ENCODE measurements around the gene HOXB6. TPM values are rescaled to one million over a fixed set of nuclear protein-coding genes. Genes with fewer than 3 reads are reported as not detected.

The HOXB6 gene
- total RNA-seq, 2 experiments from 2014 or later: 0.60 to 0.68 TPM

DNA sequence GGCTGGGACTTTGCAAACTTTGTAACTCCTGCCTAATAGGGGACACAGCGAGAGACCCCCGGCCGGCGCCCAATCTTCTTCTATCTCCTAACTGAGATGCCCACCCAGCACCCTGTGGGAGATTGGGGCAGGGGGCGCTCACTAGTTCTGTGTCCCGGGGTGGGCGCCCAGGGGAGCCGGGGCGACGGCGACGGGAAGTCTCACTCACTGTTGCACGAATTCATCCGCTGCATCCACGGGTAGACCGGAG is 7.3 kb downstream of the HOXB6 start:
- no peak for DNase-seq
- peaks cover 59% of the 10 kb centered on the region for H3K4me1 Mint-ChIP-seq
- peak overlapping the region; percentile 80 for H3K4me3 Mint-ChIP-seq
- ChIA-PET CTCF (no interaction called here), POLR2A (no interaction called here)
- no peaks in the 10 kb centered on the region for H3K36me3 Mint-ChIP-seq (ENCODE audit: low read depth)
- H3K27me3 Mint-ChIP-seq: peaks cover 90% of the 10 kb centered on the region
- H3K27ac Mint-ChIP-seq: no peak overlapping the region
- H3K9me3 Mint-ChIP-seq: no peaks in the 10 kb centered on the region

DNA sequence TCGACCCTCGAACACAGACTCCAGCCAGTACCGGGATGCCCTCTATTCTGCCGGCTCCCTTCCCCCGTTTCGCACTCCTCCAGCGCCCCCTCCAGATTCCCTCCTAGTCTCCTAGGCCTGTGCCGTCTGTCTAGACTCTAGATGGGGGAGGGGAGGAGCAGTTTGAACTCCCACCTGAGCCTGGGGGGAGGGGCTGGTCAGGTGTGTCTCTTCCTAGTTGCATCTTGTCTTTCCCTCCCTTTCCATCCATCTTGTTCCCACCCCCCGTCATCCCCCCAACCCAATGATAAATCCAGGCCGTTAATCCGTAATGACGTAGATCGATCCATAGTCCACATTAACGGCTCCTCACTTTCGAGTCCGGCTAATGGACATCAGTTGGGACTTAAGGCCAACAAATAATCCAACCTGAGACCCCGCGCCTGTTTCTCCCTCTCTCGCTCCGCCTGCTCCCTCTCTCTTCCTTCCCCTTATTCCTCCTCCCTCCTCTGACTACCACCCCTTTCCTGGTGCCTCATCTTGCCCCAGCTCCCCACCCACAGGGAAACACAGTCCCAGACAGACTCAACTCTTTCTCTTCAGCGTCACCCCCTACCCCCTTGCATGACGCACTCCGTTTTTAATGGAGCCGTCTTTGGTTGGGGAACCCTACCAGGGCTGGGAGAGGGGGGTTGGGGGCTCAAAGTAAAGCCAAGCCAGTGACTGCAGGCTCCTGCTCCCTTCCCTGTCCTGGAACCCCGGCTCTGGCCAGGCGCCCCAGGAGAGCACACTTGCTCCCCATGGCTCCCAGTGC is 7.9 kb downstream of the HOXB6 start:
- no peak overlapping the region for H3K27ac Mint-ChIP-seq
- H3K9me3 Mint-ChIP-seq: no peaks in the 10 kb centered on the region
- POLR2A ChIA-PET: interaction anchor here (0.8 kb wide), 1 partner anchor 263 kb away, joined by 3 read pairs; no protein-coding TSS in a partner anchor
- peaks cover 55% of the 10 kb centered on the region for H3K4me1 Mint-ChIP-seq
- CTCF ChIA-PET: interaction anchor here (0.6 to 2.0 kb wide), 4 partner anchors 22 to 246 kb away, joined by 3 to 6 read pairs (median 4); no protein-coding TSS in a partner anchor
- peak overlapping the region; percentile 80 for H3K4me3 Mint-ChIP-seq
- DNase-seq: no peak
- no peaks in the 10 kb centered on the region for H3K36me3 Mint-ChIP-seq (ENCODE audit: low read depth)
- H3K27me3 Mint-ChIP-seq: peaks cover 88% of the 10 kb centered on the region

DNA sequence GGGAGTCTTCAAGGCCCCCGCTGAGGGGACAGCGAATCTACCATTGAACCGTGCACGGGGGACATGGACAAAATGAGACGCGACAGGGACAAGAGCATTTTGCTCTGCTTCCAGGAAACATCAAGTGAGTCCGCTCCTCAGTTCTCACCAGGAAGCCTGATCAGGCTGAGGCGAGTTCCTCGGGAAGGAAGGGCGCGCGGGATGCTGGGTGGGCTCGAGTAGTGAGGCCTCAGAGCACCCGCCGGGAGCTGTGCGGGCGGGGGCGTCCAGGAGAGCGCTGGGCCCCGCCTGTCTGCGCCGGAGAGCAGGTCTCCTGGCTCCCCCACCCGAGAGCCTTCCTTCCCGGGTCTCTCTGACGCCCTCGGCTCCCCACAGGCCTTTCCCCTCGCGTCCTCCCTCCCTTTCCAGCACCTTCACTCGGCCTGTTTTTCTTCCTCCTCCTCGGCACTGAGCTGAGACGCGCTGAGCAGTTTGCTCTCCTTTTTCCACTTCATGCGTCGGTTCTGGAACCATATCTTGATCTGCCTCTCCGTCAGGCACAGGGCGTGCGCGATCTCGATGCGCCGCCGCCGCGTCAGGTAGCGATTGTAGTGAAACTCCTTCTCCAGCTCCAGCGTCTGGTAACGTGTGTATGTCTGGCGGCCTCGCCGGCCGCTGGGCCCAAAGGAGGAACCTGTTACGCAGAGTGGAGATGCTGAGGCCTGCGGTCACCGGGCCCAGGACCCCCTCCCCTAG is 8.6 kb downstream of the HOXB6 start:
- no peaks in the 10 kb centered on the region for H3K9me3 Mint-ChIP-seq
- peaks cover 53% of the 10 kb centered on the region for H3K4me1 Mint-ChIP-seq
- H3K27me3 Mint-ChIP-seq: peaks cover 88% of the 10 kb centered on the region
- ChIA-PET POLR2A (interaction anchor here (0.8 kb wide), 1 partner anchor 262 kb away, joined by 3 read pairs; no protein-coding TSS in a partner anchor), CTCF (interaction anchor here (0.6 to 5.8 kb wide), 7 partner anchors 22 to 333 kb away, joined by 3 to 62 read pairs (median 6); no protein-coding TSS in a partner anchor)
- peak; percentile 50 for DNase-seq
- H3K27ac Mint-ChIP-seq: no peak overlapping the region
- H3K4me3 Mint-ChIP-seq: peak overlapping the region; percentile 80
- H3K36me3 Mint-ChIP-seq (ENCODE audit: low read depth): no peaks in the 10 kb centered on the region

- no peak overlapping the region for H3K27ac Mint-ChIP-seq
- H3K36me3 Mint-ChIP-seq (ENCODE audit: low read depth): no peaks in the 10 kb centered on the region
- no peak overlapping the region for H3K4me3 Mint-ChIP-seq
- peaks cover 53% of the 10 kb centered on the region for H3K4me1 Mint-ChIP-seq
- DNase-seq: no peak
- peaks cover 86% of the 10 kb centered on the region for H3K27me3 Mint-ChIP-seq
- CTCF ChIA-PET: interaction anchor here (0.6 to 5.8 kb wide), 8 partner anchors 23 to 513 kb away, joined by 3 to 62 read pairs (median 6); no protein-coding TSS in a partner anchor
- no peaks in the 10 kb centered on the region for H3K9me3 Mint-ChIP-seq
- POLR2A ChIA-PET: interaction anchor here (0.8 kb wide), 1 partner anchor 17 kb away, joined by 3 read pairs; no protein-coding TSS in a partner anchor
These were observed 9.3 kb downstream of the HOXB6 start for GRCh38 chr17:48595278-48595999.

DNA sequence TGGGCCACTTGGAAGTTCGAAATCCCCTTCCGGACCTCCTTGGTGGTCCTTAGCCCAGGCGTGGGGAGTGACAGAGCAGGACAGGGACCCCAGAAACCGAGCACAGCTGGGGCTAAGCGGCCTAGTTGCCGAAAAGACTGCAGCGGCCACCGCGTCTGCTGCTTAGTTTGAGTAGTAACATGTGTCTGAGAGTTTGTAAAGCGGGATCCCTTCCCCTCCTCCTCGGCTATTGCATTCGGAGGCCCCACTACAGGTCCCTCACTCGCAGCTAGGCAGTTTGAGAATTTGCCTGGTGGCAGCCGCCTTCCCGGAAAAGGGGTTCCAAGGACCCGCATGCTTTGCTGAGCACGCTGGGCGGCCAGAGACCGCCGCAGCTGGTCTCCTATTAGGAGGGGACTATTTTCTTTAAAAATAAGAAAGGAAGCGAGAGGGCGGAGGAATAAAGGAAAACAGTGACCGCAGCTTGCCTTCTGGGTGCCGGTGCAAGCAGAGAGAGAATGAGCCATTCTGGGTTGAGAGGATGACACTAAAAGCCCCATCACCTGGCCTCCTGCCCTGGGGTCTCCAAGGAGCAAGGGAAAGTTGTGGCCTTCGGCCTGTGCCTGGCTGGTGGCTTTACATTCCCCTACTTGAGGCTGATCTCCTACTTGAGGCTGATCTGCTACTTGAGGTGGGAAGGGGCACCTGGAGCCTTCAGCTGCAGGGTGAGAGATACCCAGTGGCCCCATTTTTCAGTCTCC is 10.1 kb downstream of the HOXB6 start:
- ChIA-PET POLR2A (interaction anchor here (0.8 to 1.4 kb wide), 2 partner anchors 18 to 259 kb away, joined by 3 to 7 read pairs; no protein-coding TSS in a partner anchor), CTCF (interaction anchor here (0.8 to 5.8 kb wide), 11 partner anchors 21 to 426 kb away, joined by 3 to 62 read pairs (median 5); partner anchors contain the start of gene HOXB8)
- H3K4me1 Mint-ChIP-seq: peaks cover 53% of the 10 kb centered on the region
- H3K27ac Mint-ChIP-seq: no peak overlapping the region
- no peaks in the 10 kb centered on the region for H3K36me3 Mint-ChIP-seq (ENCODE audit: low read depth)
- no peaks in the 10 kb centered on the region for H3K9me3 Mint-ChIP-seq
- H3K4me3 Mint-ChIP-seq: no peak overlapping the region
- no peak for DNase-seq
- peaks cover 86% of the 10 kb centered on the region for H3K27me3 Mint-ChIP-seq

DNA sequence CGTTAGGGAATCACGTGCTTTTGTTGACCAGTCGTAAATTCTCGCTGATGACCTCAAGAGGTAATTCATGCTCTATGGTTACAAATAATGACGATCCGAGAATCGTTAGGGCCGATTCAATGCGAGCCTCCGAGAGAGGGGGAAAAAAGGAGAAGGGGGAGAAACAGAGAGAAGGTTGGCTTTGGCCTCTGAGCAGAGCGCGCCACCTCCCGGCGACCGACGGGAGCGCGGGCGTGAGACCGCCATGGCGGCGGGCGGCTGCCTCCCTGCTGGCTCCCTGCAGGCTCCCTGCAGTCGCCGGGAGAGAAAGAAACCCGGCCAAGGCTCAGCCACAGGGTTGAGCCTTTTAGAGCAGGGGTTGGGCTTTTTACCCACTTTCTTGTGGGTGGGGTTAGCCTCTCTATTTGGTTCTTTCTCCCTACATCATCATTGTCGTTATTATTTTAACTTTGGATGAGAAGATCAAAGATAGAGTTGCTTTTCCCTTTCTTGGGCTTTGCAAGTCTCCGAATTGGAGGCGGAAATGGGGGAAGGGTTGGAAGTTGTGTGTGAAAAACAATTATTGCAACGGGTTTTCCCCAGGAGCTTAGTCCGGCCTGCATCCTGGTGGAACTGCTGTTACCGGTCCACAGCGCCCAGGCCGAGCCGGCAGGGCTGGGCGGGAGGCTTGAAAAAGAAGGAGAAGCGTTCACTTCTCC is 10.8 kb downstream of the HOXB6 start:
- ChIA-PET POLR2A (interaction anchor here (1.0 to 2.0 kb wide), 10 partner anchors 7 to 272 kb away, joined by 3 to 7 read pairs (median 5); no protein-coding TSS in a partner anchor), CTCF (interaction anchor here (0.6 to 5.8 kb wide), 36 partner anchors 14 to 567 kb away, joined by 3 to 62 read pairs (median 5); partner anchors contain the start of gene HOXB8)
- DNase-seq: peak; percentile 84
- H3K27ac Mint-ChIP-seq: no peak overlapping the region
- H3K36me3 Mint-ChIP-seq (ENCODE audit: low read depth): no peaks in the 10 kb centered on the region
- H3K4me1 Mint-ChIP-seq: peaks cover 53% of the 10 kb centered on the region
- peak overlapping the region; percentile 71 for H3K4me3 Mint-ChIP-seq
- no peaks in the 10 kb centered on the region for H3K9me3 Mint-ChIP-seq
- peaks cover 86% of the 10 kb centered on the region for H3K27me3 Mint-ChIP-seq

DNA sequence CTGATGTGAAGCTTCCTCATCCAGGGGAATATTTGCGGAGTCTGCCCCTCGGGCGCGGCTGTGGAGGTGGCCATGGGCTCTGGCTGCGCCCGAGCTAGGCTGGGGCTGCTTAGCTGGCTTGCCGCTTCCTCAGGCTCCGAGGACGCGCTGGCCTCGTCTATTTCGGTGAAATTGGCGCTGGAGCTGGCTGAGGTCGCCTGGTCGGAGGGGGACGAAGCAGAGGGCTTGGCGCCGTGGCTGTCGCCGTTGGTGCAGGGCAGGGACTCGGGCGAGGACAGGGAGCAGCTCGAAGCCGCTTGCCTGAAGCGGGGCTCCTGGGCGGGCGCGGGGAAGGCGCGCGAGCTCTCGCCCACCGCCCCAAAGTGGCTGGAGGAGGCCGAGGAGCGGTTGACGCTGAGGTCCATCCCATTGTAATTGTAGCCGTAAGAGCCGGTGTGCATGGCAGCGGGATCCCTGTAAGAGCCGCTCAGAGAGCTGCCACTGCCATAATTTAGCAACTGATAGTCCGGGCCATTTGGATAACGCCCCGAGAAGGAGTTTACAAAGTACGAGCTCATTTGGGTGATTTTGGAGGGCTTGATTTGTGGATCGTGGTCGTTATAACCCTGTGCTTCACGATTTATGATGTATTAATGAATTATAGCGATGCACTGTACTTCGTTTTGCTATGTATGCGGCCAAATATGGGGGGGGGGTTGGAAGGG is 11.5 kb downstream of the HOXB6 start, which contains the start of gene HOXB5:
TSS of gene HOXB5 (minus strand) at position 654 of the 704 bp plus-strand sequence. CDS start at position 557, 97 bp downstream.
- Mint-ChIP-seq H3K4me1 (peaks cover 46% of the 10 kb centered on the region), H3K27ac (no peak within 1 kb of the TSS), H3K9me3 (no peaks in the 10 kb centered on the region), H3K36me3 (ENCODE audit: low read depth) (no peaks in the 10 kb centered on the region), H3K4me3 (peak within 1 kb of the TSS; percentile 71), H3K27me3 (peaks cover 86% of the 10 kb centered on the region)
- ChIA-PET POLR2A (interaction anchor here (0.5 to 2.0 kb wide), 13 partner anchors 8 to 458 kb away, joined by 3 to 7 read pairs (median 4); no protein-coding TSS in a partner anchor), CTCF (interaction anchor here (0.6 to 5.8 kb wide), 60 partner anchors 10 to 568 kb away, joined by 3 to 62 read pairs (median 4); no protein-coding TSS in a partner anchor)
- peak; percentile 44 for DNase-seq

- peak overlapping the region; percentile 71 for H3K4me3 Mint-ChIP-seq
- H3K4me1 Mint-ChIP-seq: peaks cover 43% of the 10 kb centered on the region
- ChIA-PET CTCF (interaction anchor here (0.7 to 5.8 kb wide), 48 partner anchors 10 to 567 kb away, joined by 3 to 62 read pairs (median 4); no protein-coding TSS in a partner anchor), POLR2A (interaction anchor here (0.5 to 2.0 kb wide), 11 partner anchors 9 to 457 kb away, joined by 3 to 7 read pairs (median 4); no protein-coding TSS in a partner anchor)
- no peaks in the 10 kb centered on the region for H3K9me3 Mint-ChIP-seq
- H3K27ac Mint-ChIP-seq: no peak overlapping the region
- no peak for DNase-seq
- H3K36me3 Mint-ChIP-seq (ENCODE audit: low read depth): no peaks in the 10 kb centered on the region
- H3K27me3 Mint-ChIP-seq: peaks cover 84% of the 10 kb centered on the region
These were observed 12.2 kb downstream of the HOXB6 start for GRCh38 chr17:48592577-48592976.

GRCh38 chr17:48592057-48592514 is 12.7 kb downstream of the HOXB6 start:
- no peak for DNase-seq
- no peaks in the 10 kb centered on the region for H3K36me3 Mint-ChIP-seq (ENCODE audit: low read depth)
- CTCF ChIA-PET: interaction anchor here (1.1 to 5.8 kb wide), 14 partner anchors 21 to 567 kb away, joined by 4 to 62 read pairs (median 14); no protein-coding TSS in a partner anchor
- POLR2A ChIA-PET: interaction anchor here (1.0 to 2.0 kb wide), 6 partner anchors 9 to 240 kb away, joined by 3 to 7 read pairs (median 4); no protein-coding TSS in a partner anchor
- H3K4me1 Mint-ChIP-seq: peaks cover 43% of the 10 kb centered on the region
- no peak overlapping the region for H3K27ac Mint-ChIP-seq
- H3K9me3 Mint-ChIP-seq: no peaks in the 10 kb centered on the region
- no peak overlapping the region for H3K4me3 Mint-ChIP-seq
- H3K27me3 Mint-ChIP-seq: peaks cover 84% of the 10 kb centered on the region

DNA sequence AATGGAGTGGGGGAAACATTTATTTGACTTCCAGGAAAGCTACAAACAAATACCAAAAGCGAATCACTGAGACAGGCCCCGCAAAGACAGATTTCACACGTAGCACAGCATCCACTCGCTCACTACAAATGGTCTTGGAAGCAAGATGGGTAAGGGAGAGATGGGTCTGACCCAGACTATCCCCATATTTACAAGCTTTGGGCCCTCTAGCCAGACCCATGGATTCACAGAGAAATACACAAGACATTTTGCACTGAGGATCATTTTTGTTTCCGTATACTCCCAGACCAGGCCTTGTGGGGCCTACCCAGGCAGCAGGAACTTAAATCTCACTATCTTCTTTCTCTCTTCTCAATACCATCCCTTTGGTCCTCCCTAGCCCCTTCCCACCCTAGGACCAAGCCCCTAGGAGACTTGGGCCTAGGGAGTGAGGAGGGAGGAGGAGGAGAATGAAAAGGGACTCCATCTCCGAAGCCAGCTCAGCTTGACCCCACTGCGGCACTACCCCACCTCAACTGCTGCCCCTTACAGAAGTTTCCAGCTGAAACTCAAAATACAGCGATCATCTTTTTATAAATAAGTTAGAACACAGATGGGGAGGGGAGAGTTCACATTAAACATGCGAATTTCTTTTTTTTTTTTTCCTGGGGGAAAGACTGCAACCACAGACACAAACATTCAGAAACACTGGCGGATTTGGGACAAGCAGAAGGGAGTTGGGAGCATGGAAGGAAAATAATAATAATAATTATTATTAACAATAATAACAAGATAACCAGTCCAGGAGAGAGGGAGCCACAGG is 13.3 kb downstream of the HOXB6 start:
- POLR2A ChIA-PET: interaction anchor here (0.8 to 1.9 kb wide), 4 partner anchors 22 to 258 kb away, joined by 3 to 8 read pairs (median 6); no protein-coding TSS in a partner anchor
- Mint-ChIP-seq H3K27me3 (peaks cover 84% of the 10 kb centered on the region), H3K27ac (no peak overlapping the region), H3K9me3 (no peaks in the 10 kb centered on the region), H3K4me3 (no peak overlapping the region), H3K36me3 (ENCODE audit: low read depth) (no peaks in the 10 kb centered on the region), H3K4me1 (peaks cover 43% of the 10 kb centered on the region)
- CTCF ChIA-PET: interaction anchor here (0.7 to 5.8 kb wide), 8 partner anchors 99 to 511 kb away, joined by 3 to 62 read pairs (median 16); no protein-coding TSS in a partner anchor
- DNase-seq: no peak

Measured in activated CD4-positive, alpha-beta memory T cell treated with anti-CD3 and anti-CD28 coated beads, Interleukin-2, amount 10 ng/mL, durations not matched to agents 7 days and 5 days (primary cell).